Peyer's patch (tissue), 4 donors: ENCODE measurements around the gene ABHD17B.

Source experiments
- POLR2A ChIP-seq, 2 donors: fragments of 450-650 bp; IDR thresholded peaks; one replicate each; pipeline ENCODE4 v1.5.1; 2017; ENCODE audit warnings: antibody characterized with exemption in 2 of 2, mild to moderate bottlenecking in 2 of 2, moderate library complexity in 2 of 2
- TF ChIP-seq, protein P1 (sequence below), 6 experiments: fragments of 450-650 bp in 4 of 6; fragments of 200-600 bp in 2 of 6; sonication (generic) in 1 of 6; IDR thresholded peaks; one replicate each; pipeline ENCODE4 v1.5.1; 2017 to 2019; ENCODE audit warnings: antibody characterized with exemption in 6 of 6, mild to moderate bottlenecking in 3 of 6, moderate library complexity in 1 of 6

DNA sequence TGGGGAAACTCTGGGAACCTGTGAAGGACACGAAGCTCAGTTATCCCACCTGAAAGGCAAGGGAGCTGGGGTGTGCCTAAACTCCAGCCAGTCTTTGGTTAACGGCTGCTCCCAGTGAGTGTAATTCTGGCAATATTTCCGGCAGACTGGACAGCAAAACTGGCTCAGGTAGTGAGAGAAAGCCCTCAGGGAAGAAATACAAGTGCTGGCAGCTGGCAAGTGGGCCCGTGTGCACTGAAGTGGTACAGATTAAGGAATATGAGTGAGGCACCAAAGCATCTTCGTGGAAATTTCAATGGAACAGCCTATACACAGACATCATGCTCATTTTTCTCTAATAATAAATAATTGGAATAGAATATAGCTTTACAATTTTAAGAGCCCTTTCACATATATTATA lies 56.2 kb downstream of the ABHD17B start:
- TF ChIP-seq, protein P1, sequence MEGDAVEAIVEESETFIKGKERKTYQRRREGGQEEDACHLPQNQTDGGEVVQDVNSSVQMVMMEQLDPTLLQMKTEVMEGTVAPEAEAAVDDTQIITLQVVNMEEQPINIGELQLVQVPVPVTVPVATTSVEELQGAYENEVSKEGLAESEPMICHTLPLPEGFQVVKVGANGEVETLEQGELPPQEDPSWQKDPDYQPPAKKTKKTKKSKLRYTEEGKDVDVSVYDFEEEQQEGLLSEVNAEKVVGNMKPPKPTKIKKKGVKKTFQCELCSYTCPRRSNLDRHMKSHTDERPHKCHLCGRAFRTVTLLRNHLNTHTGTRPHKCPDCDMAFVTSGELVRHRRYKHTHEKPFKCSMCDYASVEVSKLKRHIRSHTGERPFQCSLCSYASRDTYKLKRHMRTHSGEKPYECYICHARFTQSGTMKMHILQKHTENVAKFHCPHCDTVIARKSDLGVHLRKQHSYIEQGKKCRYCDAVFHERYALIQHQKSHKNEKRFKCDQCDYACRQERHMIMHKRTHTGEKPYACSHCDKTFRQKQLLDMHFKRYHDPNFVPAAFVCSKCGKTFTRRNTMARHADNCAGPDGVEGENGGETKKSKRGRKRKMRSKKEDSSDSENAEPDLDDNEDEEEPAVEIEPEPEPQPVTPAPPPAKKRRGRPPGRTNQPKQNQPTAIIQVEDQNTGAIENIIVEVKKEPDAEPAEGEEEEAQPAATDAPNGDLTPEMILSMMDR (IDR thresholded peaks at IDR 0.05), result no peak
- no peak for TF ChIP-seq POLR2A (IDR thresholded peaks at IDR 0.05)
